ENCODE data around the gene PARP3. TPM values are rescaled to one million over a fixed set of nuclear protein-coding genes. Genes with fewer than 3 reads are reported as not detected.

The PARP3 gene
- total and polyA plus RNA-seq, 9 of the 15 experiments (the other 6 are each of a cell fraction or from before 2014, with no cell fraction given): 0.46 to 6.6 (median 4.5) TPM

DNA sequence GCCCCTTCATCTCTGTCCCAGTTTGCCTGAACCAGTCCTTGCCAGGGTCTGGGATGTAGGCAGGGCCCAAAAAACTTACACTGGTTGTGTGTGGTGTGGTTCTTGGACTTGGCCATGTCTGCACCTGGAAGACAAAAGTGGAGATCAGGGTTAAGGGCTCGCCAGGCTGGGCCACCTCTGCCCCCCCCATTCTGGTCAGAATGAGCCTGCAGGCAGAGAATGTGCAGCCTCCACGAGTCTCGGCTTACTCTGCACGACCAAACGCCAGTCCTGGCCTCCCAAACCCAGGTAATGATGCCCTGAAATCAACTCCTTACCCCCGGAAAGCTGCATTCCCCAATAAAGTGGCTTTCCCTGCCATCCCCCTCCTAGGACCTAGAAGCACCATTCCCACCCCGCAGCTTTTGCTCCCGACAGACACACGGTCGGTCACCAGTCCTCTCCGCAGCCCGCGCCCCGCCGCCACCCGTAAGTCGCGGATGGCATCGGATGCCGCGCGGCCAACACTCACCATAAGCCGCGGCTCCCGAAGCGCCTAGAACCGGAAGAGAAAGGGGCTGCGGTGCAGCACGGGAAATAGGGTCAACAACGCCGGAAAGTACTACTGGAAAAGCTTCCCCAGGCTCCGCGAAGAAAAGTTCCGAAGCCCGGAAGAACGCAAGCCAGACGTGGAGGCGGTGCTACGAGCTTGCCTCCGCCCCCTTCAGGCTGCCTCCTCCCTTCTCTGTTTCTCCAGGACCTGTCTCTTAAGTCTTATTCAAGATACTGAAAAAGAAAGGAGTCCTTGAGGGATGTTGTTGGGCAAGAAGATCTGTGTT lies 53.4 kb downstream of the PARP3 start, which contains the start of gene RPL29 (continued):
- TF ChIP-seq POLR3A (IDR thresholded peaks at IDR 0.05; ENCODE audit: borderline replicate concordance, extremely low read depth, insufficient read depth, insufficient read length) (no peak), CHD2 (IDR thresholded peaks at IDR 0.05; ENCODE audit: low read depth, low read length) (no peak), HMGN3 (IDR thresholded peaks at IDR 0.05; ENCODE audit: borderline replicate concordance, extremely low read depth, insufficient read length, low read depth, low read length) (no peak), ELF2 (CRISPR knock-in tag; IDR thresholded peaks at IDR 0.05) (peak; percentile 90), CTBP1 (IDR thresholded peaks at IDR 0.05; ENCODE audit: borderline replicate concordance) (peak; percentile 42; the same call in 1 of the 2 replicates), ZNF140 (CRISPR knock-in tag; IDR thresholded peaks at IDR 0.05) (no peak), FOXA1 (IDR thresholded peaks at IDR 0.05; ENCODE audit: borderline replicate concordance) (no peak), KAT2B (IDR thresholded peaks at IDR 0.05; ENCODE audit: low read depth, low read length) (no peak), TOE1 (IDR thresholded peaks at IDR 0.05; ENCODE audit: borderline replicate concordance) (peak; percentile 62; the same call in 1 of the 2 replicates), TOE1 (CRISPR knock-in tag; IDR thresholded peaks at IDR 0.05; ENCODE audit: borderline replicate concordance, low read depth) (no peak), CAMTA2 (CRISPR knock-in tag; conservative IDR thresholded peaks at IDR 0.05) (no peak), CXXC5 (CRISPR knock-in tag; IDR thresholded peaks at IDR 0.05) (peak; percentile 81), HEY1 (CRISPR knock-in tag; IDR thresholded peaks at IDR 0.05; ENCODE audit: borderline replicate concordance) (no peak), SIX5 (IDR thresholded peaks at IDR 0.05; ENCODE audit: borderline replicate concordance in 1 of 2, insufficient read depth in 1 of 2, low read depth in 1 of 2, low read length in 2 of 2) (peak; percentile 48 to 49; a peak in 1 of 4 replicates)
- TF ChIP-seq, protein P1, sequence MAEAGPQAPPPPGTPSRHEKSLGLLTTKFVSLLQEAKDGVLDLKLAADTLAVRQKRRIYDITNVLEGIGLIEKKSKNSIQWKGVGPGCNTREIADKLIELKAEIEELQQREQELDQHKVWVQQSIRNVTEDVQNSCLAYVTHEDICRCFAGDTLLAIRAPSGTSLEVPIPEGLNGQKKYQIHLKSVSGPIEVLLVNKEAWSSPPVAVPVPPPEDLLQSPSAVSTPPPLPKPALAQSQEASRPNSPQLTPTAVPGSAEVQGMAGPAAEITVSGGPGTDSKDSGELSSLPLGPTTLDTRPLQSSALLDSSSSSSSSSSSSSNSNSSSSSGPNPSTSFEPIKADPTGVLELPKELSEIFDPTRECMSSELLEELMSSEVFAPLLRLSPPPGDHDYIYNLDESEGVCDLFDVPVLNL (CRISPR knock-in tag; IDR thresholded peaks at IDR 0.05; ENCODE audit: low read depth): no peak; the same call in 1 of the 2 replicates
- TF ChIP-seq, protein P2, sequence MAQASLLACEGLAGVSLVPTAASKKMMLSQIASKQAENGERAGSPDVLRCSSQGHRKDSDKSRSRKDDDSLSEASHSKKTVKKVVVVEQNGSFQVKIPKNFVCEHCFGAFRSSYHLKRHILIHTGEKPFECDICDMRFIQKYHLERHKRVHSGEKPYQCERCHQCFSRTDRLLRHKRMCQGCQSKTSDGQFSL (CRISPR knock-in tag; IDR thresholded peaks at IDR 0.05): peak; percentile 94
- TF ChIP-seq, protein P2 (tag; IDR thresholded peaks at IDR 0.05): peak in 1 of 2 experiments; percentile 86; a peak in 2 of 4 replicates
- TF ChIP-seq, protein P3, sequence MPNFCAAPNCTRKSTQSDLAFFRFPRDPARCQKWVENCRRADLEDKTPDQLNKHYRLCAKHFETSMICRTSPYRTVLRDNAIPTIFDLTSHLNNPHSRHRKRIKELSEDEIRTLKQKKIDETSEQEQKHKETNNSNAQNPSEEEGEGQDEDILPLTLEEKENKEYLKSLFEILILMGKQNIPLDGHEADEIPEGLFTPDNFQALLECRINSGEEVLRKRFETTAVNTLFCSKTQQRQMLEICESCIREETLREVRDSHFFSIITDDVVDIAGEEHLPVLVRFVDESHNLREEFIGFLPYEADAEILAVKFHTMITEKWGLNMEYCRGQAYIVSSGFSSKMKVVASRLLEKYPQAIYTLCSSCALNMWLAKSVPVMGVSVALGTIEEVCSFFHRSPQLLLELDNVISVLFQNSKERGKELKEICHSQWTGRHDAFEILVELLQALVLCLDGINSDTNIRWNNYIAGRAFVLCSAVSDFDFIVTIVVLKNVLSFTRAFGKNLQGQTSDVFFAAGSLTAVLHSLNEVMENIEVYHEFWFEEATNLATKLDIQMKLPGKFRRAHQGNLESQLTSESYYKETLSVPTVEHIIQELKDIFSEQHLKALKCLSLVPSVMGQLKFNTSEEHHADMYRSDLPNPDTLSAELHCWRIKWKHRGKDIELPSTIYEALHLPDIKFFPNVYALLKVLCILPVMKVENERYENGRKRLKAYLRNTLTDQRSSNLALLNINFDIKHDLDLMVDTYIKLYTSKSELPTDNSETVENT (CRISPR knock-in tag; IDR thresholded peaks at IDR 0.05): no peak
- TF ChIP-seq, protein P4, sequence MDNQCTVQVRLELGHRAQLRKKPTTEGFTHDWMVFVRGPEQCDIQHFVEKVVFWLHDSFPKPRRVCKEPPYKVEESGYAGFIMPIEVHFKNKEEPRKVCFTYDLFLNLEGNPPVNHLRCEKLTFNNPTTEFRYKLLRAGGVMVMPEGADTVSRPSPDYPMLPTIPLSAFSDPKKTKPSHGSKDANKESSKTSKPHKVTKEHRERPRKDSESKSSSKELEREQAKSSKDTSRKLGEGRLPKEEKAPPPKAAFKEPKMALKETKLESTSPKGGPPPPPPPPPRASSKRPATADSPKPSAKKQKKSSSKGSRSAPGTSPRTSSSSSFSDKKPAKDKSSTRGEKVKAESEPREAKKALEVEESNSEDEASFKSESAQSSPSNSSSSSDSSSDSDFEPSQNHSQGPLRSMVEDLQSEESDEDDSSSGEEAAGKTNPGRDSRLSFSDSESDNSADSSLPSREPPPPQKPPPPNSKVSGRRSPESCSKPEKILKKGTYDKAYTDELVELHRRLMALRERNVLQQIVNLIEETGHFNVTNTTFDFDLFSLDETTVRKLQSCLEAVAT (IDR thresholded peaks at IDR 0.05): 0 out of 4 replicates have a peak, but pooled peaks of 1 of the 2 experiments have one; percentile 34
